ENCODE measurements around the gene GNG4. TPM values are rescaled to one million over a fixed set of nuclear protein-coding genes. Genes with fewer than 3 reads are reported as not detected.

Gene GNG4
- total and polyA plus RNA-seq, 10 of the 15 experiments (the other 5 are each of a cell fraction or from before 2014, with no cell fraction given) = 0.03 to 0.15 (median 0.15) TPM; not detected in 7

DNA sequence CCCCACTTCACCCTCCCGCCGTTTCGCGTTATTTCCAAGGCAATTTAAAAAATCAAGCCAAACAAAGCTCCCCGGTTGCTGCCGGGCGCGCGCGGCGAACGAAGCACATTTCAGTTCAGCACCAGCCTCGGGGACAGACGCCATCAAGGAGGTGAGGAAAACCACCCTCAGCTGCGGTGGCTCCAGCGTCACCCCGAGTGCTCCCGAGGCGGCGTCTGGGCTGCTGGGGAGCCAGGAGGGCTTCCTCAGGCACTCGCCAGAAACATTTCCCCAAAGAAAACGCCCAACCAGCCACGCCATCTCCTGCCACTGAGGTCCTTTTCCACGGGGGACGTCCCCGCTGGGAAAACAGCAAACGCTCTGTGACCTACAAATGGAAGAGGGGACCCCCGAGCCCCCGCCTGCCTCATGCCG lies 623 bp downstream of the GNG4 start:
- H3K4me1 ChIP-seq (ENCODE audit: control insufficient read depth, insufficient read depth, low read length) = no peaks in the 10 kb centered on the region; the same call in 1 of the 2 replicates
- no peaks in the 10 kb centered on the region for H3K36me3 ChIP-seq (ENCODE audit: control insufficient read depth in 2 of 2, insufficient read depth in 2 of 2, low read length in 1 of 2)
- WGBS (ENCODE audit: insufficient coverage, insufficient replicate concordance, low lambda C conversion rate, missing lambda C conversion rate) = 12% methylated on average over 30 of the region's 30 CpGs
- H3K9ac ChIP-seq (ENCODE audit: control insufficient read depth, insufficient read depth, low read length) = no peak overlapping the region
- H3K9me3 ChIP-seq (replicated peaks; ENCODE audit: control insufficient read depth, insufficient read depth, low read length) = no peaks in the 10 kb centered on the region
- no peak for DNase-seq (ENCODE audit: low read depth, low spot score)
- no peak for FAIRE-seq
- ChIA-PET RAD21 (ENCODE audit: unreplicated experiment) (interaction anchor here (0.8 kb wide), 1 partner anchor 10 kb away, joined by 3 read pairs; no protein-coding TSS in a partner anchor), SMC1A (ENCODE audit: uncharacterized antibody, unreplicated experiment) (interaction anchor here (0.6 kb wide), 1 partner anchor 36 kb away, joined by 3 read pairs; no protein-coding TSS in a partner anchor), CTCF (no interaction called here), POLR2A (no interaction called here)
- no peak overlapping the region for H3K27ac ChIP-seq (ENCODE audit: control insufficient read depth, insufficient read depth)
- intact Hi-C loops (cut with micrococcal nuclease; ENCODE audit: unreplicated experiment) = loop anchor here (5.0 kb wide), 1 partner anchor 193 kb away; no protein-coding TSS in a partner anchor
- H3K79me2 ChIP-seq (ENCODE audit: control insufficient read depth, insufficient read depth, low read length) = no peaks in the 10 kb centered on the region
- no TSS peak for BruUV-seq (replicated peaks)
- TF ChIP-seq RCOR1 (conservative IDR thresholded peaks at IDR 0.05; ENCODE audit: low read depth, low read length) (no peak), POLR2AphosphoS2 (IDR thresholded peaks at IDR 0.05; ENCODE audit: low read depth, low read length) (no peak), CEBPB (IDR thresholded peaks at IDR 0.05; ENCODE audit: borderline replicate concordance in 1 of 2, low read depth in 2 of 2, low read length in 2 of 2) (no peak), ZBED1 (IDR thresholded peaks at IDR 0.05; ENCODE audit: borderline replicate concordance) (no peak), RFX5 (IDR thresholded peaks at IDR 0.05; ENCODE audit: low read depth, low read length) (no peak), MXI1 (IDR thresholded peaks at IDR 0.05; ENCODE audit: low read depth, low read length) (0 out of 2 replicates have a peak, but pooled peaks have one; percentile 30), SUPT20H (IDR thresholded peaks at IDR 0.05; ENCODE audit: borderline replicate concordance, control insufficient read depth, low read depth, low read length) (no peak), IKZF1 (conservative IDR thresholded peaks at IDR 0.05) (0 out of 2 replicates have a peak, but pooled peaks have one; percentile 18), HDGF (IDR thresholded peaks at IDR 0.05) (no peak), MYC (IDR thresholded peaks at IDR 0.05; ENCODE audit: insufficient read depth, insufficient read length, insufficient replicate concordance, low read length, severe bottlenecking) (no peak)
- TF ChIP-seq, protein P1, sequence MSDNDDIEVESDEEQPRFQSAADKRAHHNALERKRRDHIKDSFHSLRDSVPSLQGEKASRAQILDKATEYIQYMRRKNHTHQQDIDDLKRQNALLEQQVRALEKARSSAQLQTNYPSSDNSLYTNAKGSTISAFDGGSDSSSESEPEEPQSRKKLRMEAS (IDR thresholded peaks at IDR 0.05; ENCODE audit: low read depth, low read length) = peak; percentile 26; the same call in 1 of the 2 replicates
- TF ChIP-seq, protein P2, sequence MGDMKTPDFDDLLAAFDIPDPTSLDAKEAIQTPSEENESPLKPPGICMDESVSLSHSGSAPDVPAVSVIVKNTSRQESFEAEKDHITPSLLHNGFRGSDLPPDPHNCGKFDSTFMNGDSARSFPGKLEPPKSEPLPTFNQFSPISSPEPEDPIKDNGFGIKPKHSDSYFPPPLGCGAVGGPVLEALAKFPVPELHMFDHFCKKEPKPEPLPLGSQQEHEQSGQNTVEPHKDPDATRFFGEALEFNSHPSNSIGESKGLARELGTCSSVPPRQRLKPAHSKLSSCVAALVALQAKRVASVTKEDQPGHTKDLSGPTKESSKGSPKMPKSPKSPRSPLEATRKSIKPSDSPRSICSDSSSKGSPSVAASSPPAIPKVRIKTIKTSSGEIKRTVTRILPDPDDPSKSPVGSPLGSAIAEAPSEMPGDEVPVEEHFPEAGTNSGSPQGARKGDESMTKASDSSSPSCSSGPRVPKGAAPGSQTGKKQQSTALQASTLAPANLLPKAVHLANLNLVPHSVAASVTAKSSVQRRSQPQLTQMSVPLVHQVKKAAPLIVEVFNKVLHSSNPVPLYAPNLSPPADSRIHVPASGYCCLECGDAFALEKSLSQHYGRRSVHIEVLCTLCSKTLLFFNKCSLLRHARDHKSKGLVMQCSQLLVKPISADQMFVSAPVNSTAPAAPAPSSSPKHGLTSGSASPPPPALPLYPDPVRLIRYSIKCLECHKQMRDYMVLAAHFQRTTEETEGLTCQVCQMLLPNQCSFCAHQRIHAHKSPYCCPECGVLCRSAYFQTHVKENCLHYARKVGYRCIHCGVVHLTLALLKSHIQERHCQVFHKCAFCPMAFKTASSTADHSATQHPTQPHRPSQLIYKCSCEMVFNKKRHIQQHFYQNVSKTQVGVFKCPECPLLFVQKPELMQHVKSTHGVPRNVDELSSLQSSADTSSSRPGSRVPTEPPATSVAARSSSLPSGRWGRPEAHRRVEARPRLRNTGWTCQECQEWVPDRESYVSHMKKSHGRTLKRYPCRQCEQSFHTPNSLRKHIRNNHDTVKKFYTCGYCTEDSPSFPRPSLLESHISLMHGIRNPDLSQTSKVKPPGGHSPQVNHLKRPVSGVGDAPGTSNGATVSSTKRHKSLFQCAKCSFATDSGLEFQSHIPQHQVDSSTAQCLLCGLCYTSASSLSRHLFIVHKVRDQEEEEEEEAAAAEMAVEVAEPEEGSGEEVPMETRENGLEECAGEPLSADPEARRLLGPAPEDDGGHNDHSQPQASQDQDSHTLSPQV (IDR thresholded peaks at IDR 0.05) = no peak
- TF ChIP-seq, protein P3, sequence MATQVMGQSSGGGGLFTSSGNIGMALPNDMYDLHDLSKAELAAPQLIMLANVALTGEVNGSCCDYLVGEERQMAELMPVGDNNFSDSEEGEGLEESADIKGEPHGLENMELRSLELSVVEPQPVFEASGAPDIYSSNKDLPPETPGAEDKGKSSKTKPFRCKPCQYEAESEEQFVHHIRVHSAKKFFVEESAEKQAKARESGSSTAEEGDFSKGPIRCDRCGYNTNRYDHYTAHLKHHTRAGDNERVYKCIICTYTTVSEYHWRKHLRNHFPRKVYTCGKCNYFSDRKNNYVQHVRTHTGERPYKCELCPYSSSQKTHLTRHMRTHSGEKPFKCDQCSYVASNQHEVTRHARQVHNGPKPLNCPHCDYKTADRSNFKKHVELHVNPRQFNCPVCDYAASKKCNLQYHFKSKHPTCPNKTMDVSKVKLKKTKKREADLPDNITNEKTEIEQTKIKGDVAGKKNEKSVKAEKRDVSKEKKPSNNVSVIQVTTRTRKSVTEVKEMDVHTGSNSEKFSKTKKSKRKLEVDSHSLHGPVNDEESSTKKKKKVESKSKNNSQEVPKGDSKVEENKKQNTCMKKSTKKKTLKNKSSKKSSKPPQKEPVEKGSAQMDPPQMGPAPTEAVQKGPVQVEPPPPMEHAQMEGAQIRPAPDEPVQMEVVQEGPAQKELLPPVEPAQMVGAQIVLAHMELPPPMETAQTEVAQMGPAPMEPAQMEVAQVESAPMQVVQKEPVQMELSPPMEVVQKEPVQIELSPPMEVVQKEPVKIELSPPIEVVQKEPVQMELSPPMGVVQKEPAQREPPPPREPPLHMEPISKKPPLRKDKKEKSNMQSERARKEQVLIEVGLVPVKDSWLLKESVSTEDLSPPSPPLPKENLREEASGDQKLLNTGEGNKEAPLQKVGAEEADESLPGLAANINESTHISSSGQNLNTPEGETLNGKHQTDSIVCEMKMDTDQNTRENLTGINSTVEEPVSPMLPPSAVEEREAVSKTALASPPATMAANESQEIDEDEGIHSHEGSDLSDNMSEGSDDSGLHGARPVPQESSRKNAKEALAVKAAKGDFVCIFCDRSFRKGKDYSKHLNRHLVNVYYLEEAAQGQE (IDR thresholded peaks at IDR 0.05; ENCODE audit: low read depth, low read length) = peak; percentile 94
- TF ChIP-seq, protein P4, sequence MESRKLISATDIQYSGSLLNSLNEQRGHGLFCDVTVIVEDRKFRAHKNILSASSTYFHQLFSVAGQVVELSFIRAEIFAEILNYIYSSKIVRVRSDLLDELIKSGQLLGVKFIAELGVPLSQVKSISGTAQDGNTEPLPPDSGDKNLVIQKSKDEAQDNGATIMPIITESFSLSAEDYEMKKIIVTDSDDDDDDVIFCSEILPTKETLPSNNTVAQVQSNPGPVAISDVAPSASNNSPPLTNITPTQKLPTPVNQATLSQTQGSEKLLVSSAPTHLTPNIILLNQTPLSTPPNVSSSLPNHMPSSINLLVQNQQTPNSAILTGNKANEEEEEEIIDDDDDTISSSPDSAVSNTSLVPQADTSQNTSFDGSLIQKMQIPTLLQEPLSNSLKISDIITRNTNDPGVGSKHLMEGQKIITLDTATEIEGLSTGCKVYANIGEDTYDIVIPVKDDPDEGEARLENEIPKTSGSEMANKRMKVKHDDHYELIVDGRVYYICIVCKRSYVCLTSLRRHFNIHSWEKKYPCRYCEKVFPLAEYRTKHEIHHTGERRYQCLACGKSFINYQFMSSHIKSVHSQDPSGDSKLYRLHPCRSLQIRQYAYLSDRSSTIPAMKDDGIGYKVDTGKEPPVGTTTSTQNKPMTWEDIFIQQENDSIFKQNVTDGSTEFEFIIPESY (IDR thresholded peaks at IDR 0.05) = no peak
- no peak overlapping the region for H2AFZ ChIP-seq (ENCODE audit: control insufficient read depth, low read depth, low read length)
- peaks cover 1 to 19% of the 10 kb centered on the region in 2 experiments; a peak in 3 of 4 replicates for H3K27me3 ChIP-seq (replicated peaks in 1 of 2; ENCODE audit: control insufficient read depth in 2 of 2, insufficient read depth in 2 of 2, low read length in 1 of 2)
- ATAC-seq = peak; percentile 82
- peak overlapping the region; percentile 63; the same call in 1 of the 2 replicates for H3K4me3 ChIP-seq
- H3K4me2 ChIP-seq (ENCODE audit: control insufficient read depth, insufficient read depth) = peak overlapping the region; percentile 79
- in situ Hi-C loops (cut with MboI) = no loop called here
- no peaks in the 10 kb centered on the region for H4K20me1 ChIP-seq (ENCODE audit: control insufficient read depth, insufficient read depth)
